GM21529 (cell line): ENCODE measurements around the gene ULK2.
"Not testable (repeated sequence)": the region's sequence is repeated elsewhere in the genome, so short reads cannot be mapped to it uniquely, and the experiment has no call there.

Source experiments
- ATAC-seq: cut with Tn5 transposase; IDR thresholded peaks from one replicate; pipeline ENCODE4 v1.9.1; 2021; ENCODE audit not compliant: unreplicated experiment

Gene ULK2

GRCh38 chr17:19867079-19867328 lies 732 bp downstream of the ULK2 start:
- peak; percentile 72 for ATAC-seq

DNA sequence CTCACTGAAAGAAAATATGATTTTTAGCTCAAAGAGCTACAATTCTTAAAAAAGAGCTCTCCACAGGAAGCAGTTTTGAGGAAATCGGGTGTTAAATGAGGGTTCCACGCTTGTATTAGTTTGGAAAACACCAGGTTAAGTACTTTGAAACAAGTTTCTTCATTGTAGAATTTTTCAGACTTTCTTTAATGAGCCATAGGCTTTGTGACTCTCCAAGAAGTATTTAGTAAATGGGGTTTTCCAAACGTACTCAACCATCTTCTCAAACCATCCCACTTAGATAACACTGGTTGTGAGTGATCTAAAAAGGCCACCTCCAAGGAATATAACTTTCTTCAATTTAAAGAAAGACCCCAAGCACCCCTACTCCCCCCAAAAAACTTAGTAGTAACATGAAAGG lies 2.7 kb downstream of the ULK2 start:
- no peak for ATAC-seq

GRCh38 chr17:19860647-19861177 lies 7.0 kb downstream of the ULK2 start:
- ATAC-seq: not testable (repeated sequence)

DNA sequence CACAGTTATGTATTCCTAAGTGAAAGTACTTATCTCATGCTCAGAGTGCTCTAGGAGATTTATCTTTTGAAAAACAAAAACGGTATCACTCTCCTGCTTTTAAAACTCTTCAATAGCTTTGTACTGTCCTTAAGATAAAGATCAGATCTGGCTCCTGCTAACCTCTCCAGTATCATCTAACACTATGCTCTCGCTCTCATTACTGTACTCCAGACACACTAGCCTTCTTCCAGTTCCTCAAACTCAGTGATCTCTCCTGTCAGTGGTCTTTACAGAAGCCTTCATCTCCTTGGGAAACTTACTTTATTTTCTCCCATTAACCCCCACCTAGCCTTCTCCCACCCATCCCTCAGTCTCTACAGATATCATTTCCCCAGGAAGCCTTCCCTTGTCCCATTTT lies 10.1 kb downstream of the ULK2 start:
- ATAC-seq: no peak

DNA sequence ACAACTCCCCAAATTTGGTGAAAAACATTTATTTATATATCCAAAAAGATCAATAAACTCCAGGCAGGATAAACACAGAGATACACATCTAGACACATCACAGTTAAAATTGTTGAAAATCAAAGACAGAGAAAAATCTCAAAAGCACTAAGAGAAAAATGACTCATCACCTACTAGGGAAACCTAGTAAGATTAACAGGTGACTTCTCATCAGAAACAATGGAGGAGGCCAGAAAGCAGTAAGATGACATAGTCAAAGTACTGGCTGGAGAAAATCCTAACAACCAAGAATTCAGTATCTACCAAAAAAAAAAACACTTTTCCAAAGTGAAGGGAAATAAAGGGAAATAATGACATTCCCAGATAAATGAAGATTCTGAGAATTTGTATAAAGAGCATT lies 33.8 kb downstream of the ULK2 start:
- no peak for ATAC-seq

DNA sequence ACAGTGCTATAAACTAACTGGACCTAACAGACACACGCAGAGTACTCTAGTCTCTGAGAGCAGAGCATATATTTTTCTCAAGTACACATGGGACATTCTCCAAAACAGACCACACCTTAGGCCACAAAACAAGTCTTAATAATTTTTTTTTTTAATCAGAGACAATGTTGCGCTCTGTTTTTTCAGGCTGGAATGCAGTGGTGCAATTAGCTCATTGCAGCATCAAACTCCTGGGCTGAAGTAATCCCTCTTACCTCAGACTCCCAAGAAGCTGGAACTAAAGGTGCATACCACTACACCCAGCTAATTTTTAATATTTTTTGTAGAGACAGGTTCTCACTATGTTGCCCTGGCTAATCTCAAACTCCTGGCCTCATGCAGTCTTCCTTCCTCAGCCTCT lies 37.7 kb downstream of the ULK2 start:
- no peak for ATAC-seq

- no peak for ATAC-seq
These were observed 55.3 kb downstream of the ULK2 start for GRCh38 chr17:19812407-19812806.

GRCh38 chr17:19805006-19805405 lies 62.7 kb downstream of the ULK2 start:
- no peak for ATAC-seq

- ATAC-seq: no peak
These were observed 67.2 kb downstream of the ULK2 start for GRCh38 chr17:19800571-19800970.

DNA sequence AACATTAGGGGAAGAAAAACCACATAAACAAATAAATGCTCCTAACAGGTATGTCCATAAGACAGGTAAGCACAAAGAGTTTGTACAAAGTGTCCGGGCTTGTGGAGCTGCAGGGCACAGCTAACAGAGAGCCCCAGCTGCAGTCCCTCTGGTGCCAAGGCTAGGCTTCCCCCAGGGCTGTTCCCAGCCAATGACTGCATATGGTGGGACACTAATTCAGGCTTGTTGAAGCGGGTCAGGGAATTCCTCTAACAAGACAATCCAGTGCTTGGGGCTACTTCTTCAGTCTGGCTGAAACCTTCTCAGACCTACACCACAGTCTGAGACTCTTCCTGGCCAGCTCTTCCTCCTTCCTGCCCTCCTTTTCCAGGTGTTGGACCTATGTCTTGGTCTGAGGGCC lies 67.9 kb downstream of the ULK2 start:
- ATAC-seq: no peak

GRCh38 chr17:19796457-19796856 lies 71.3 kb downstream of the ULK2 start:
- ATAC-seq: no peak

GRCh38 chr17:19791918-19792550 lies 75.7 kb downstream of the ULK2 start:
- ATAC-seq: no peak

GRCh38 chr17:19787733-19788357 lies 79.9 kb downstream of the ULK2 start:
- ATAC-seq: no peak

GRCh38 chr17:19785854-19786253 lies 81.9 kb downstream of the ULK2 start:
- ATAC-seq: no peak

DNA sequence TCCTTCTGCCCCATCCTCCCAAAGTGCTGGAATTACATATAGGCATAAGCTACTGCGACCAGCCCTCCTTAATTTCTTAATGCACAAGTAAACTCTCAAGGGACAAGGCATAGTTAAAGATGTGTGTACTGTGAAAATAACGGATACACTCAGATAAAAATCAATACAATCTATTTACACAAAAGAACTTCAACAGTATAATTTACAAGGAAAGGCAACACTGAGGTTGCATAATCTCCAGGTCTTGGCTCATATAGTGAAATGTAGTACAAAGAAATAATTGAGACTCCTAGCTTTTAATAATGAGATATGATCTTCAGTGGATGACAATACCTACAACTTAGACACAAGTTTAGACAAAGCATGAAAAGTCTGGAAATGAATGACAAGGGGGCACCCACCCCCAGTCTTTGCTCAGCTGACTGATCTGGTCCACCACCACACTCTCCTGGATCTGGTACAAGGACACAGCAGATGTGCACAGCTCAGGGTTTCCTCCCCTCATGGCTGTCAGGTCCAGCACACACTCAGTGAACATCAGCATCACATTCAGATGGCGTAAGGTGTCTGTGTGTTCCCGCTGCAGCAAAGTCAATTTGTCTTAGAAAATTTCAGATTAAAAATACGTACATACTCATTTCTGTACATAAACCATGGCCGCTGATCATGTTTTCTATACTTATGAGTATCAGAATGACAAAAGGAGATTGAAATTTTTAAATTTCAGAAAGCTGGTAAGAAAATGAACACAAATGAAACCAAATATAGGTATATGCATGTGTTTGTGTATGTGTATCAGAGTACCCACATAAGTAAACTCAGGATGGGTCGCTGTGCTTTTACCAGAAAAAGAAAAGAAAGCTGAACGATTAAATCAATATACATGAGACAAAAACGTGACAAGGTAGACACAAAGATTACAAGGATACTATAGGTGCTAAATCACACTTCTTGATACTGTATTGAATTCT lies 86.0 kb downstream of the ULK2 start:
- ATAC-seq: no peak

GRCh38 chr17:19780846-19781245 lies 86.9 kb downstream of the ULK2 start:
- no peak for ATAC-seq

- no peak for ATAC-seq
These were observed 94.2 kb downstream of the ULK2 start for GRCh38 chr17:19773534-19773933.

- ATAC-seq: no peak
These were observed 95.6 kb downstream of the ULK2 start for GRCh38 chr17:19771971-19772630.

GRCh38 chr17:19770985-19771735 lies 96.6 kb downstream of the ULK2 start:
- ATAC-seq: no peak

GRCh38 chr17:19769946-19770652 lies 97.6 kb downstream of the ULK2 start:
- ATAC-seq: no peak
